GM12872 (cell line): ENCODE measurements around the gene ZNF385B.

Experiments
- TF ChIP-seq, protein P1 (sequence below): IDR thresholded peaks from 3 replicates; pipeline ENCODE4 v1.5.1; 2011; ENCODE audit warnings: low read depth, mild to moderate bottlenecking, low read length, moderate library complexity; ENCODE audit not compliant: insufficient read depth

ZNF385B gene

GRCh38 chr2:179470992-179471391 lies 390.4 kb downstream of the ZNF385B start:
- TF ChIP-seq, protein P1, sequence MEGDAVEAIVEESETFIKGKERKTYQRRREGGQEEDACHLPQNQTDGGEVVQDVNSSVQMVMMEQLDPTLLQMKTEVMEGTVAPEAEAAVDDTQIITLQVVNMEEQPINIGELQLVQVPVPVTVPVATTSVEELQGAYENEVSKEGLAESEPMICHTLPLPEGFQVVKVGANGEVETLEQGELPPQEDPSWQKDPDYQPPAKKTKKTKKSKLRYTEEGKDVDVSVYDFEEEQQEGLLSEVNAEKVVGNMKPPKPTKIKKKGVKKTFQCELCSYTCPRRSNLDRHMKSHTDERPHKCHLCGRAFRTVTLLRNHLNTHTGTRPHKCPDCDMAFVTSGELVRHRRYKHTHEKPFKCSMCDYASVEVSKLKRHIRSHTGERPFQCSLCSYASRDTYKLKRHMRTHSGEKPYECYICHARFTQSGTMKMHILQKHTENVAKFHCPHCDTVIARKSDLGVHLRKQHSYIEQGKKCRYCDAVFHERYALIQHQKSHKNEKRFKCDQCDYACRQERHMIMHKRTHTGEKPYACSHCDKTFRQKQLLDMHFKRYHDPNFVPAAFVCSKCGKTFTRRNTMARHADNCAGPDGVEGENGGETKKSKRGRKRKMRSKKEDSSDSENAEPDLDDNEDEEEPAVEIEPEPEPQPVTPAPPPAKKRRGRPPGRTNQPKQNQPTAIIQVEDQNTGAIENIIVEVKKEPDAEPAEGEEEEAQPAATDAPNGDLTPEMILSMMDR, result no peak

DNA sequence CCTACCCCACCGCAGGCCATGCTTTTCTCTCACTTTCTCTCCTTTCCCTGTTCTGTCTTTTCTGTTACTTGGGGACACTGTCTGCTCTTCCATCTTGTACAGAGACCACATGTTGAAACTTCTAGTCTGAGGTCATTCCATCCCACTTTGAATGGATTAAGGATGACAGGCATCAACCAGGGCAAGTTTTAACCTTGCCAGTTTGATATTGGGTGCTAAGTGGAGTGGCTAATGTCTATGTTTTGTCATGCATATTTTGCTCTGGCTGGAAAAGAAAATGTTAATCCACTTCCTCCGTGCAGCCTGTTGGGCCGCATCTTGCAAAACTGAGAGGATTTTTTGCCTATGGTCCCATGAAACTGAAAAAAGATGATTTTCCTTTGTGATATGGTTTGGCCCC lies 391.3 kb downstream of the ZNF385B start:
- TF ChIP-seq, protein P1, result no peak

GRCh38 chr2:179467960-179468359 lies 393.5 kb downstream of the ZNF385B start:
- TF ChIP-seq, protein P1, result no peak

- TF ChIP-seq, protein P1, result no peak
Measured at GRCh38 chr2:179467111-179467510, 394.3 kb downstream of the ZNF385B start.

DNA sequence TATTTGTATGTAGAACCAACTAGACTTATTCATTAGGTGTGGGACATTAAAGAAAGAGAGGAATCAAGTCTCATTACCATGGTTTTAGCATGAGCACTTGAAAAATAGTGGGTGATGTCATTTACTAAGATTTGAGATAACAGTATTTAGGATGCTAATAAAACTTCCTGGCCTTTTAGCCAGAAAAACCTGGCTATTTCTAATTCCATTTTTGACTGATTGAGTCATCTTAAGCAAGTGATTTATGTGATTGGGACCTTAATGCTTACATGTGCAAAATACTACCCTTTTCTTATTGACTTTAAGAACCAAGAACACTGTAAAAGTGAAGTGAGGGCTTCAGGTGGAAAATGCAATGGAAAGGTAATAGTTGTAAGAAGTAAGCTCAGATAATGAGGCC lies 400.0 kb downstream of the ZNF385B start:
- TF ChIP-seq, protein P1, result no peak

DNA sequence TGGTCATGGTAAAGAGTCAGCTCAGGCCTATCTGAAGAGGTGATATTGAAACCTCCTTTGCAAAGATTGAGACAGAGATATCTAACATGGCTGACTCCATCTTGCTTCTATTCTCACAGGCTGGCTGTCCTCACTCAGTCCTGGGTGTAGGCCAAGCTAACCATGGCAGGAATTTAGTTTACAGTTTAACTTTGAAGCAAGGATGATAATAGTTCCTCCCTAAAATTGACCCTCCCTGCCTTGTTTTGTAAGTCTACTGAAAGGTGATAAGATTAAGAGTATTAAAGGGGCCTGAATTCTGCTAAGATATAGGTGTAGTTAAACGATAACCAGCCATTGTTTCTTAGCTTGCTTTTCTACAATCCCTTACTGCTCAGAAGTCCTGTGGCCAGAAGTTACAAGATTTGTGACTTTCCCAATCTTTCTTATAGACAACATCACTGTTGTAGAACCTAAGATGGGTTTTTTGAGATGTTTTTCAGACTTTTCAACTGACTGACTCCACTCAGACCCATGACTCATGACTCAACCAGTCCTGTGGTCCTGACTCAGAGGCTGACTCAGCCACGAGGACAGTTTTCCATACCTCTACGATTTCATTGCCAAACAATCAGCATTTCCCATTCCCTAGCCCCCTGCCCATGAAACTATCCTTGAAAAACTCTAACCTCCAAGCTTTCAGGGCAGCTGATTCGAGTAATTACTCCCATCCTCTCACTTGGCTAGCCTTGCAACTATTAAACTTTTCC lies 401.1 kb downstream of the ZNF385B start:
- TF ChIP-seq, protein P1, result no peak

DNA sequence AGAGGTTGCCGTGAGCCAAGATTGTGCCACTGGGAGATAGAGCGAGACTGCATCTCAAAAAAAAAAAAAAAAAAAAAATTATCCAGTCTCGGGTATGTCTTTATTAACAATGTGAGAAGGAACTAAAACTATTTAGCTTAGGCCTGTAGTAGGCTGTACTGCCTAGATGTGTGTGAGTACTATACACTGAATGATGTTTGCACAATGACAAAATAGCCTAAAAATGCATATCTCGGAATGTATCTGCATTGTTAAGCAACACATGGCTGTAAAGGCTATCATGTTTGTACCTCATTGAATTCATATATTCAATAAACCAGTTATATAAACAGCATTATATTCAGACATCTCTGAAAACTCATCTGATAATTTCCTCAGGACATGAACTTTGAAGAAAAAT lies 405.6 kb downstream of the ZNF385B start:
- TF ChIP-seq, protein P1, result no peak

- TF ChIP-seq, protein P1, result no peak
Measured at GRCh38 chr2:179455172-179455524, 406.3 kb downstream of the ZNF385B start.
